A673 (cell line): ENCODE results near the gene KCNK7. TPM values are rescaled to one million over a fixed set of nuclear protein-coding genes. Genes with fewer than 3 reads are reported as not detected.

ENCODE experiments used
- BruUV-seq: library from RNA; stranded (reverse); fragments of 400-500 nt; replicated peaks from 2 replicates; lab custom pipeline; 2021; lab: Mats Ljungman, UMichigan
- CTCF ChIA-PET: fragments of 300-600 bp; sonication (Branson Sonifier 250); formaldehyde crosslinking; loops from one replicate; lab custom pipeline; 2022; ENCODE audit warnings: antibody characterized with exemption; lab: Charles Lee
- POLR2A ChIA-PET: fragments of 300-600 bp; sonication (Branson Sonifier 250); formaldehyde crosslinking; loops from one replicate; lab custom pipeline; 2022; ENCODE audit warnings: antibody characterized with exemption; ENCODE audit not compliant: low non-redundant PET; lab: Charles Lee
- DNase-seq: peaks from one replicate; pipeline ENCODE4 v3.0.0-alpha.2; 2015; ENCODE audit warnings: low spot score
- H3K27ac ChIP-seq: fragments of 200-600 bp; sonication (generic); 2 replicates; pipeline ENCODE4 v1.5.1; 2016; ENCODE audit warnings: mixed run types, low read depth, mild to moderate bottlenecking, mixed read lengths, antibody characterized with exemption, low read length; ENCODE audit not compliant: poor library complexity, severe bottlenecking
- H3K27me3 ChIP-seq: fragments of 200-600 bp; sonication (generic); replicated peaks from 2 replicates; pipeline ENCODE4 v1.6.1; 2017; ENCODE audit warnings: mixed run types, low read depth, mild to moderate bottlenecking, mixed read lengths, antibody characterized with exemption, low read length; ENCODE audit not compliant: insufficient read depth, poor library complexity
- H3K36me3 ChIP-seq: fragments of 200-600 bp; sonication (generic); 2 replicates; pipeline ENCODE4 v1.6.1; 2016; ENCODE audit warnings: mixed run types, mild to moderate bottlenecking, mixed read lengths, antibody characterized with exemption, low read length; ENCODE audit not compliant: insufficient read depth, poor library complexity, severe bottlenecking
- H3K4me1 ChIP-seq: fragments of 200-600 bp; sonication (generic); 2 replicates; pipeline ENCODE4 v1.6.1; 2017; ENCODE audit warnings: mixed run types, mild to moderate bottlenecking, mixed read lengths, antibody characterized with exemption, low read length; ENCODE audit not compliant: insufficient read depth, poor library complexity, severe bottlenecking
- H3K4me3 ChIP-seq: fragments of 200-600 bp; sonication (generic); 2 replicates; pipeline ENCODE4 v1.5.1; 2016; ENCODE audit warnings: low read depth, mixed run types, mild to moderate bottlenecking, mixed read lengths, low read length; ENCODE audit not compliant: poor library complexity, severe bottlenecking
- H3K9me3 ChIP-seq: fragments of 200-600 bp; sonication (generic); 2 replicates; pipeline ENCODE4 v1.6.1; 2016; ENCODE audit warnings: mixed run types, low read depth, mild to moderate bottlenecking, mixed read lengths, antibody characterized with exemption, low read length; ENCODE audit not compliant: poor library complexity, severe bottlenecking
- EZH2 ChIP-seq: fragments of 200-600 bp; sonication (generic); IDR thresholded peaks from 2 replicates; pipeline ENCODE4 v1.6.1; 2017; ENCODE audit warnings: borderline replicate concordance, low read depth, mild to moderate bottlenecking, mixed read lengths, antibody characterized with exemption, low read length; ENCODE audit not compliant: poor library complexity, severe bottlenecking
- intact Hi-C: fragments of 100-400 bp; cut with micrococcal nuclease; formaldehyde crosslinking; loops from one replicate; pipeline ENCODE4 v1.10.0; 2022; ENCODE audit not compliant: unreplicated experiment
- total RNA-seq: library from RNA; stranded (reverse); gene quantifications from 2 replicates; pipeline ENCODE4 v1.2.3, GENCODE V29; 2021
- TF ChIP-seq, protein P1 (sequence below): fragments of 300-800, 200-600 bp; sonication (generic); conservative IDR thresholded peaks from 2 replicates; pipeline ENCODE4 v1.5.1; 2017; ENCODE audit warnings: low read depth, mild to moderate bottlenecking, antibody characterized with exemption, low read length, moderate library complexity, mixed read lengths

Gene KCNK7
- total RNA-seq, 1 experiment from 2014 or later: 2.3 TPM

DNA sequence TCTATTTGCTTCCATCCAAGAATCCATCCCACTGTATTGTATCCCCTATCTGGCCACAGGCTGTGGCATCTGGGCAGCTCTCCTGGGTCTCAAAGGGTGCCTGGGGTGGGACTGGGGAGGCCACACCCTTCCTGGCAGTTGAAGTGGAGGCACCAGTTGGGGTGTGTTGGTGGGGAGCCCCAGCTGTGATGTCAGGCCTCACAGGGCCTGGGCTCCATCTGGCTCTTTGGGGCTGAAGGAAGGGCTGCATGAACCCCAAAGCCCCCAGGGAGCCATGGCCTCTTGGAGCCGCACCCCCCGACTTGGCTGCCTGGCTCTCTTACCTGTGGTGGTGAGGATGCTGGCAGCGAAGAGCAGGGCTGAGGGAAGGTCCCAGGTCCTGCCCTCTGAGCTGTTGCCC, 469 bp downstream of the KCNK7 start:
- Histone ChIP-seq H3K4me3 (no peak overlapping the region), H3K4me1 (peaks cover 5% of the 10 kb centered on the region), H3K9me3 (no peaks in the 10 kb centered on the region), H3K36me3 (peaks cover 18% of the 10 kb centered on the region), H3K27ac (no peak overlapping the region), H3K27me3 (no peaks in the 10 kb centered on the region)
- intact Hi-C loops: no loop called here
- TF ChIP-seq, protein P1, sequence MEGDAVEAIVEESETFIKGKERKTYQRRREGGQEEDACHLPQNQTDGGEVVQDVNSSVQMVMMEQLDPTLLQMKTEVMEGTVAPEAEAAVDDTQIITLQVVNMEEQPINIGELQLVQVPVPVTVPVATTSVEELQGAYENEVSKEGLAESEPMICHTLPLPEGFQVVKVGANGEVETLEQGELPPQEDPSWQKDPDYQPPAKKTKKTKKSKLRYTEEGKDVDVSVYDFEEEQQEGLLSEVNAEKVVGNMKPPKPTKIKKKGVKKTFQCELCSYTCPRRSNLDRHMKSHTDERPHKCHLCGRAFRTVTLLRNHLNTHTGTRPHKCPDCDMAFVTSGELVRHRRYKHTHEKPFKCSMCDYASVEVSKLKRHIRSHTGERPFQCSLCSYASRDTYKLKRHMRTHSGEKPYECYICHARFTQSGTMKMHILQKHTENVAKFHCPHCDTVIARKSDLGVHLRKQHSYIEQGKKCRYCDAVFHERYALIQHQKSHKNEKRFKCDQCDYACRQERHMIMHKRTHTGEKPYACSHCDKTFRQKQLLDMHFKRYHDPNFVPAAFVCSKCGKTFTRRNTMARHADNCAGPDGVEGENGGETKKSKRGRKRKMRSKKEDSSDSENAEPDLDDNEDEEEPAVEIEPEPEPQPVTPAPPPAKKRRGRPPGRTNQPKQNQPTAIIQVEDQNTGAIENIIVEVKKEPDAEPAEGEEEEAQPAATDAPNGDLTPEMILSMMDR: no peak
- TF ChIP-seq EZH2: no peak
- ChIA-PET CTCF (no interaction called here), POLR2A (interaction anchor here (0.5 kb wide), 1 partner anchor 68 kb away, joined by 7 read pairs; the partner anchor contains the start of gene RELA)
- no peak for DNase-seq
- BruUV-seq: no TSS peak

DNA sequence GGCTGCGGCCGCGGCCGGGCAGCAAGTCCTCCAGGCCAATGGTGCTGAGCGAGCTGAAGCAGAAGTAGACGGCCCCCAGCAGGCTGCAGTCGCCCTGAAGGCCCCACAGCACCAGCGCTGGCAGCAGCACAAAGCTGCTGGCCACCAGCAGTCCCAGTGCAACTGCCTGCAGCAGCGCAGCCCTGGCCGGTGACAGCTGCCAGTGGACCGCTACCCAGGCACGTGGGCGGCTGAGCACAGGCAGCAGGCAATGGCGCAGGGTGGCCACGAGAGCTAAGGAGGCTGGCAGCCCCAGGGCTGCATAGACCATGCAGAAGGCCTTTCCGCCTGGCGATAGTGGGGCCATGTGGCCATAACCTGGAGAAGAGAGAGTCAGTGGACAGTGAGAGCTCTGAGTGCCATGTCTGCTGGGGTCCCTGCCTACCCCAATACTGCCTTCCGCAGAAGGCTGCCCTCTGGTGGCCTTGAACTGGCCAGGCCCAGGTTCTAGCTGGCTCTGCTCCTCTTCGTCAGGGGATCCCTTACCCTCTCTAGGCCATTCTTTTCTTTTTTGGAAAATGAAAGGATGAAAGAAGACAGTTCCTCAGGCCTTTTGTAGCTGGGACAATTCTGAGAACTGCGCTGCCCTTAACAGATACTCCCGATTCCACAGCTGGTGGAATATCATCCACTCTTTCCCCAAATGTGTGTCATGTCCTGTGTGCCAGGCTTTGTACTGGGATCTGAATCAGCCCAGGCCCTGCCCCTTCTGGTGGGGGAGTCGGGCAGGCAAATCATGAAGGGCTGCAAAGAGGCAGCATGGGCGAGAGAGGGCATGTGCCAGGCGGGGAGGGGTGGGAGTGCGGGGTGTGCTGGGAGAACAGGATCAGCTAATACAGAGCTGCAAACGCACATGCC, 1.8 kb downstream of the KCNK7 start:
- H3K27ac ChIP-seq: no peak overlapping the region
- BruUV-seq: no TSS peak
- no peaks in the 10 kb centered on the region for H3K27me3 ChIP-seq
- peak; percentile 55 for DNase-seq
- ChIA-PET CTCF (interaction anchor here (0.5 to 1.7 kb wide), 8 partner anchors 12 to 134 kb away, joined by 3 to 12 read pairs (median 6); partner anchors contain the start of gene FAM89B), POLR2A (no interaction called here)
- TF ChIP-seq EZH2: no peak
- TF ChIP-seq, protein P1: peak; percentile 79
- no peak overlapping the region for H3K4me3 ChIP-seq
- H3K9me3 ChIP-seq: no peaks in the 10 kb centered on the region
- peaks cover 22% of the 10 kb centered on the region for H3K36me3 ChIP-seq
- intact Hi-C loops: no loop called here
- H3K4me1 ChIP-seq: peaks cover 5% of the 10 kb centered on the region

DNA sequence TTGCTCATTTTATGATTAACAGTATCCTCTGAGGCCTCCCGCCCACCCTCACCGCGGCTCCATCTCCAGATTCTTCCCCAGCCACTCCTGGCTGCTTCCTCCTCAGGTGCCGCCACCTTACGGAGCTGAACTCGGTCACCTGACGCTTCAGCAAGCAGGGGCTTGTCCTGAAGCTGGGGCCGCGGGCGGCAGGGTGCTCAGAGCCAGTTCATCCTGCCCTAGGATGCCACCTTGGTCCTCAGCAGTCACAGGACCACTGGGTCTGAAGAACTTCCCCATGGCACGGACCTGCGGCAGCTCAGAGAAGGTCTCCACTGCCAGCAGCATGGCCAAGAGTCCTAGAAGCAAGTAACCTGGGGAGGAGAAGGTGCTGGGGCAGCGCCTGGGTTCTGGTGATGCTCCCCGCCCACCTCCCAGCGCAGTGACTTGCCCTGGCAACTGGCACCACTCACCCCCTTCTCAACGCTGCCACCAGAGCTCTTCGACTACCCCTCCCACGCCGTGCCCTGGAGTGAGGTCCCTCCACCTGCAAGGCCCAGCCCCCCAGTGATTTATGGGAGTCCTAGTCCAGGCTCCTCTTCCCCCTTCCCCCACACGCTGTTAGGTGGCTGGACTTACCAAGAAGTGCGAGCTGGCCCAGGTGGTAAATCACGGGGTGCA, 2.6 kb downstream of the KCNK7 start:
- intact Hi-C loops: no loop called here
- Histone ChIP-seq H3K4me3 (no peak overlapping the region), H3K27ac (no peak overlapping the region), H3K36me3 (peaks cover 14% of the 10 kb centered on the region), H3K9me3 (no peaks in the 10 kb centered on the region), H3K4me1 (peaks cover 5% of the 10 kb centered on the region), H3K27me3 (no peaks in the 10 kb centered on the region)
- no TSS peak for BruUV-seq
- CTCF ChIA-PET: interaction anchor here (0.8 to 1.7 kb wide), 6 partner anchors 12 to 52 kb away, joined by 3 to 12 read pairs (median 6); partner anchors contain the start of gene FAM89B
- POLR2A ChIA-PET: no interaction called here
- no peak for DNase-seq
- TF ChIP-seq, protein P1: no peak
- TF ChIP-seq EZH2: no peak
